Measurements from ENCODE around the gene ZMYND15.

Gene ZMYND15

GRCh38 chr17:4743898-4744297 is 4.3 kb downstream of the ZMYND15 start:
- no peak for DNase-seq

DNA sequence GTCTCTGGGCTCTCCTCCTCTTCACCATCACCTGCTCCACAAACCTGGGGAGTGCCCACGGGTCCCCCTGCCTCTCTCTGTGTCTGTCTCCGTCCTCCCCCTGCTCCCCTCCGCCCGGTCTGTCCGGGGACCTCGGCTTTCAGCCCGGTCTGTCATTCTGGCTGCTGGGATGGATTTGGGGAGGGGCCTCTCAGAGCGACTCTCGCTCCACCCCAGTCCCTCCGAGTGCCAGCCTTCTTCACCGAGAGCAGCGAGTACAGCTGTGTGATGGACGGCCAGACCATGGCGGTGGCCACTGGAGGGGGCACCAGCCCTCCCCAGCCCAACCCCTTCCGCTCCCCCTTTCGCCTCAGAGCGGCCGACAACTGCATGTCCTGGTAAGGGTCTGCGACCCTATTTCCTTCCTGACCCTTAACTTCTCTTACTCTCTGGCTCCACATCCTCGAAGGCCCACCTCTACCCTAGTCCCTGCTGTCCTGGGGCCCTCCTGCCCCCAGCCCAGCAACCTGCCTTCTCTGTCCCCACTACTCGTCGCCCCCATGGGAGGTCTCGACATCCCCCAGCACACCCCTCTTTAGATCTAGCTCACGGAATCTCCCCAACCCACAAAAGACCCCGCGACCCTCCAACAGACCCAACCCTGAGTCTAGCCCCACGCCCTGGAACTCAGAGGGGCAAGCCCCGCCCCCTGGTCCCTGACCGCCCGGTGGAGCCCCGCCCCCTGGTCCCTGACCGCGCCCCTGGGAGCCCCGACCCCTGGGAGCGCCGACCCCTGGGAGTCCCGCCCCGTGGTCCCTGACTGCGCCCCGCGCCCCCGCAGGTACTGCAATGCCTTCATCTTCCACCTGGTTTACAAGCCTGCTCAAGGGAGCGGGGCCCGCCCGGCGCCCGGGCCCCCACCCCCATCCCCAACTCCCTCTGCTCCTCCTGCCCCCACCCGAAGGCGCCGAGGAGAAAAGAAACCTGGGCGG is 5.7 kb downstream of the ZMYND15 start:
- DNase-seq = no peak

DNA sequence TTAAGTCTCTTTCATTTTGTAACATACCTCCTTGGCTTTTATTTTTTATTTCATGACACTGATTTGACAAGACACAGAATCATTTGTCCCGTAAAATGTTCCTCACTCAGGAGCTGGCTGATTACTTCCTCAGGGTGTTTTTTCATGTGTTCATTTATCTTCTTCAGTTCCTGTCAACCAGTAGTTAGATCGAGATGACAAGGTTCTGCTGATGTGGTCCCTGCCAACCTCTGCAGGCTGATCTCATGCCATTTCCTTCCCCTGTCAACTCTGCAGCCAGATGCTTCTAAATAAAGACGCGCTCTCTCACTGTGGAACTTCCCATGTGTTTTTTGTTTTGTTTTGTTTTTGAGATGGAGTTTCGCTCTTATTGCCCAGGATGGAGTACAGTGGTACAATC is 8.2 kb downstream of the ZMYND15 start:
- peak; percentile 31 for DNase-seq

DNA sequence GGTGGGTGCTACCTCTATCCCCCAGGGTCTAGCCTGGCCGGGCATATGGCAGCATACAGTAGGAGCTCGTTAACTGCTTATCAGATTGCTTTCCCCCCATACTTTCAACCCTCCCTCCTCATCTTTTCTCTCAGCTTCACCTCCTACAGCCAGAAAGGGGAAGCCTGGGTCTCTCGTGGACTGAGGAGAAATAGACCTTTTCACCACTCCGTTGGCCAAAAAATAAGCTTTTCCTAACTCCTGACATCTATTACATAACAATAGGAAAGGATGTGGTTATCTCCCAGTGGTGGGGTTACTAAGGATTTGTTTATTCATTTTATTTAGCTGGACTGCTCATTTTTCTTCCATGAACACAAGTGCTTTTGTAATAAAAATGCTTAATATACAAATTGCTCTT is 9.1 kb downstream of the ZMYND15 start:
- no peak for DNase-seq

DNA sequence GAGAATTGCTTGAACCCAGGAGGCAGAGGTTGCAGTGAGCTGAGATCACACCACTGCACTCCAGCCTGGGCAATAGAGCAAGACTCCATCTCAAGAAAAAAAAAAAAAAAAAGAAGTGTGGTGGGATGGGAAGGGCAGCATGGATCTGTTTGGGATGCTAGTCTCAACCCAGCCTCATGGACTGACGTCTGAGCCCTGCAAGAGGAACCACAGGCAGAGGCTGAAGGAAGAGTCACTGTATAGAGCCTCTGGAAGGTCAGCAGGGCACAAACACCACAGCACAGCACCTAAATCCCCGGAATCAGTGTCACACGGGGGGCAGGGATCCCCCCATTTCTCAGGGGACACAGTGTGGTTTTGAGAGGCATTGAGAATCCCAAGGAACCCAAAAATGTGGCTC is 11.0 kb downstream of the ZMYND15 start:
- DNase-seq = no peak

DNA sequence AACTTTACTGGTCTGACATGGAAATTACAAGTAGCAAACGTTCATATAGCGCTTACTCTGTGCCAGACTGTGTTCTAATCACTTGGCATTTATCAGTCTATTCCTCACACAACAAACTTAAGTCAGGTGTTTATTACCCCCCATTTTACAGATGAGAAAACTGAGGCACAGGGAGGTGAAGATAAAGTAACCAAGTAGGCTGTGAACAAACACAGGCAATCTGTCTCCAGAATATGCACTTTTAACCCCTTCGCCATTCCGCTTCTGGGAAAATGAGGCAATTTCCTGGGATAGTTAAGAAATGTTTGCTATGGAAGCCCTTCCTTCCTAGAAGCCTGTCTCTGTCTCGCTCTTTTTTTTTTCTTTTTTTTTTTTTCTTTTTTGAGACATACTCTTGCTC is 12.3 kb downstream of the ZMYND15 start:
- DNase-seq = no peak

DNA sequence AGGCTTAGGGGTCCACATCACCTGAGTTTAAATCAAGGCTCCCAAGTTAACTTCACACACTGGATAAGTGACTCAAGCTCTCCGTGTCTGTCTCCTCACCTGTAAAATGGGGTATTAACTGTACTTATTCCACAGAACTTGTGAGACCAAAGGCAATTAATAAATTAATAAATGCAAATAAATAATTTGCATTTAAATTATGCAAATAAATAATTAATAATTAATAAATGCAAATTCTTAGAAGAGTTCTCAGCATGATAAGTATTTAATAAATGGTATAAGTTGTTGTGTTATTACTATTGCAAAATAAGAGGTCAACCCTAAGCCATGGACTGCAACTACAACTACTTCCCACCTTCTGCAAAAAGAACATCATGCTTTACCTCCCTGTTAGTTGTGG is 13.8 kb downstream of the ZMYND15 start:
- no peak for DNase-seq

DNA sequence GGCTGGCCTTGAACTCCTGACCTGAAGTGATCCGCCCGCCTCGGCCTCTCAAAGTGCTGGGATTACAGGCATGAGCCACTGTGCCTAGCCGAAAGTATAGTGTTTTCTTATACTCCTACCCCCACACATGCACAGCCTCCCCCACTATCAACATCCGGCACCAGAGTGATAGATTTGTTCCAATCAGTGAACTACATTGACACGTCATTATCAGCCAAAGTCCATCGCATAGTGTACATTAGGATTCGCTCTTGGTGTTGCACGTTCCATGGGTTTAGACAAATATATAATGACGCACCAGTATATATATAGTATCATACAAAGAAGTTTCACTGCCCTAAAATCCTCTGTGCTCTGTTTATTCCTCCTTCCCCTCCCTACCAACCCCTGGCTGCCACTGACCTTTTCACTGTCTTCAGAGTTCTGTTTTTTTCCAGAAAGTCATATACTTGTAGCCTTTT is 20.2 kb downstream of the ZMYND15 start:
- DNase-seq = no peak

- no peak for DNase-seq
Observed at GRCh38 chr17:4764595-4764994, 25.0 kb downstream of the ZMYND15 start.

- peak; percentile 36 for DNase-seq
Observed at GRCh38 chr17:4766201-4766600, 26.6 kb downstream of the ZMYND15 start.

GRCh38 chr17:4766723-4767122 is 27.1 kb downstream of the ZMYND15 start:
- DNase-seq = no peak

DNA sequence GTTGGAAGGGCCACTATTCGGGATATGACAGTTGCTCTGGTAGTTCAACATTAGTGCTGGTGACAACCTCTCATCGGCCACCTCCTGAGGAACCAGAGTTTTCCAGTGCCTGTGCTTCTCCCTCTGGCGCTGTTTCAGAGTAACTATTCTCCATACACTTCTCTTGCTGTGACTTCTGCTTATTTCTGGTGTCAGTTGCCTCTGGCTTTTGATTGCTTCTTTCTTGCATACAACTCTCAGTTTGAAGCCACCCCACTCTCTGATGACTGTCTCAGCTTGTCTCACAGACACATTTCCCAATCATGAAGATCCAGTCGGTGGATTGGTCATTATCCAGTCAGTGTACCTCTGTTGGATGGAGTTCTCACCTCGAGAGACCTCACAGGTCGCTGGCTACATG is 28.7 kb downstream of the ZMYND15 start:
- DNase-seq = no peak

GRCh38 chr17:4769628-4770027 is 30.0 kb downstream of the ZMYND15 start:
- no peak for DNase-seq

GRCh38 chr17:4771519-4772234 is 32.0 kb downstream of the ZMYND15 start, which contains the start of gene TM4SF5:
TM4SF5 (plus strand) TSS chr17:4771886; CDS start chr17:4771923, 37 bp downstream.
- peak; percentile 10 for DNase-seq

- no peak for DNase-seq
Observed at GRCh38 chr17:4772235-4772613, 32.6 kb downstream of the ZMYND15 start.

DNA sequence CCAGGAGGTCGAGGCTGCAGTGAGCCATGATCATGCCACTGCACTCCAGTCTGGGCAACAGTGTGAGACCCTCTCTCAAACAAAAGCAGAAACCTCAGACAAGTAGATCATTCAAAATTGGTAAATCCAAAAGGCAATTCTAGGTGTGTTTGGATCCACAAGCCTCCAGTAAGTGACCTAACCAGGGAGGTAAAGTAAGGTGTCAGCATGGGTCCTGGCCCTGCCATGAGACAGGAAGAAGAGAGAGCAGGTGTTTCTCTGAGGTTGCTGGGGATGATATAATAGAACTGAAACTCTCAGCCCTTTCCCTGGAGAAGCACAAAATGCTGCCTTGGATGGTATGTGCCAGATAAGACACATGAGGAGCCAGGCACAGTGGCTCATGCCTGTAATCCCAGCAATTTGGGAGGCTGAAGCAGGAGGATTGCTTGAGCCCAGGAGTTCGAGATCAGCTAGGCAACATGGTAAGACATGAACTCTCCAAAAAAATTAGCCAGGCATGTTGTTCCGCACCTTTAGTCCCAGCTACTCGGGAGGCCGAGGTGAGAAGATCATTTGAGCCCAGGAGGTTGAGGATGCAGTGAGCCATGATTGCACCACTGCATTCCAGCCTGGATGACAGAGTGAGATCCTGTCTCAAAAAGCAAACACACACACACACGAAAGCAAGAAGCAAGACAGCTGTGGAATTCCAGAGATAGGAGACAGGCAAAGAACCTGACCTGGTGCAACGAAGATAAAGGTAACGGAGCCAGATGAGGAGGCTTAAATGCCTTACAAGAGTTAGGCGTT is 38.5 kb downstream of the ZMYND15 start:
- no peak for DNase-seq

DNA sequence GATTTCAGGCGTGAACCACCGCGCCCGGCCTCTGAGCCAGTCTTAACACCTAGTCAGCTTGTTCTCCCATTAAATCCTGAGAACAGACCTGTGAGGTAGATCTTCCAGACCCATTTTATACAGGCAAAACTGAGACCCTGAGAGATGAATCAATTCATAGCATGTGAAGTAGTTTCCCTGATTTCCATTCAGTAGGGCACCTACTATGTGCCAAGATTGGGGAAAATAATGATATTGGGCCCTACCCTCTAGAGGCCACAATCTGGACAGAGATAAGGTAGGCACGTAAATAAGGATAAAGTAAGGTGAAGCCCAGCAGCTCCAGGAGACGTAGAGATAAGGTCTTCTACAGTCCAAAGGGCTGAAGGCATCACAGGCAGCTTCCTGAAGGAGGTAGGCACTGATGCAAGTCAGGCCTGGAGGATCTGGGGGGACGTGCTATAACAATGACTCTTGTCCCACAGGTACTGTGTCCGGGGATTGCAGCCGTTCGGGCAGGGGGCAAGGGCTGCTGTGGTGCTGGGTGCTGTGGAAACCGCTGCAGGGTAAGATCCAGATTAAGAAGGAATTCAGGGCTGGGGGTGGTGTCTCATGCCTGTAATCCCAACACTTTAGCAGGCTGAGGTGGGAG is 40.8 kb downstream of the ZMYND15 start:
- DNase-seq = no peak

DNA sequence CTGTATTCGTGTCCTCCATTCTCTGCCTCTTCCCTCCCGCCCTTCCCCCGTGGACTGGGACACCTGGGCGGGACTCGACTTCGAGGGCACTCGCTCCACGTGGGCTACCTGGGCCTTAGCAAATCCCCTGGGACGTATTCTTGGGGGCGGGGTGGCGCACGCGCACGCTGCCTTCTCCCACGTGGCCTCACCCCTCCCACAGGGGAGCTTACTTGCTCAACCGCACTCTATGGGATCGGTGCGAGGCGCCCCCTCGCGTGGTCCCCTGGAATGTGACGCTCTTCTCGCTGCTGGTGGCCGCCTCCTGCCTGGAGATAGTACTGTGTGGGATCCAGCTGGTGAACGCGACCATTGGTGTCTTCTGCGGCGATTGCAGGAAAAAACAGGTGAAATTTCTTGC is 43.0 kb downstream of the ZMYND15 start:
- DNase-seq = no peak

DNA sequence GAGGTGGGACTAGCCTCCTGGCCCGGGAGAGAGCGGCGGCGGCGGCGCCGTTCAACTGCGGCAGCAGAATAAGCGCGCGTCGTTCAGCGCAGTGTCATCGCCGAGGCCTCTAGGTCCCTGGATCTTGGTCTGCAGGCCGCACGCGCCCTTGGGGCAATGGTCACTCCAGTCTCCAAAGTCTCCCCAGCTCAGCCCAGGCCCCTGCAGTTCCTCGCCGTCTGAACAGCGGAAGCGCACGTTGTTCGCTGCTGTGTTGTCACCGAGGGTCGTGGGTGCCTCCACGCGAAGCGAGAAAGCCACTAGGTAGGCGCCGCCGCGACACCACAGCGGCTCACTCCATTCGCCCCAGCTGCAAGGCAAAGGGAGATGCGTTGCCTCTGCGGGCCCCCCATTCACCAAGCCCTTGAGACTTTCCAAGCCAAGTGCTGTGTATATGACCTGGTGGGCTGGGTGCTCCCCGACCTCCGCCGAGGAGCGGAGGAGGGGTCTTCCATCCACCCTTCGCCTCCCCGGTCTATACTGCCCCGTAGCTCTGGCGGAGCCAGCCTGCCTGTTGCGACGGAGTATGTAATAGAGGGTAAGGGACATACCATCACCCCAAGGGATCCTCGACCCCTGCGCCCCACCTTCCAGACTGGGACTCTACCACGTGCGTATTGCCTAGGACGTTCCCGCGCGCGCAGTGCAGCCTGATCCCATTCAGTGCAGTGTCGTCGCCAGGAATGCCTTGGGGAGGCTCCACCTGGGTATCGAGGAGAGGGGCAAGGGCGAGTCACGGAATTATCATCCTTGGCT is 45.9 kb downstream of the ZMYND15 start:
- no peak for DNase-seq

DNA sequence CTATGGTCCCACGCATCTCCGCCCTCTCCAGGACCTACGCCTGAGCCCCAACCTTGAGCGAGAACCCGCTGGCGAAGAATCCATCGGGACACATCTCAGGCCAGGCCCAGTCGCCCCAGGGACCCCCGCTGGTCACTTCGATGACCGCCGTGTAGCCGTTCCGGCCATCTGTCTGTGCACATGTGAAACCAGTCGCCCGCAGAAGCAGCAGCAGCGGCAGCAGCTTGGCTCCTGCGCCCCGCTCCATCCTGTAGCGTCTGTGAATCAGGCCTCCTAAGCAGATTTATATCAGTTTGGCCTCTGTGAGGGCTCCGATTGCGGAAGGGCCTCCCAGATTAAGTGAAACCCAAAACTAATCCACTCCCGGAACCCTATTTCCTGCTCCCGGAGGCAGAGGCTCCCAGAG is 46.5 kb downstream of the ZMYND15 start, which contains the start of gene VMO1:
TSS of gene VMO1 (minus strand) at position 259 of the 406 bp plus-strand sequence. CDS start at position 247, 12 bp downstream.
- no peak for DNase-seq

DNA sequence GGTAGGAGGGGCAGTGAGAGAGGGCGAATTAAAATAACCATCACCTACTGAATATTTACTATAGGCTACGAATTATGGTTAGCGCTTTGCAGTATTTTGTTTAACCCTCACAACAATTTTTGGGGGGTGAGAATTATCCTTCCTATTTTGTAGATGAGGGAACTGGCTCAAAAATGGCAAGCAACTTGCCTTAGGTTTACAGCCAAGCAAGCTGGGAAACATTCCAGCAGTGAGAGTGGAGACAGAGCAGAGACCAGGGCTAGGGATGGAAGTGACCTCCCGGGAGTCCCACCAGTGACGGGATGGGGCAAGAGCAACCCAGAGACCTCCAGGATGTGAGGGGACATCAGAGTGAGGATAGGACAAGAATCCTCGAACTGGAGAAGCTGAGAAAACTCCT is 46.9 kb downstream of the ZMYND15 start:
- DNase-seq = no peak

Data from hematopoietic multipotent progenitor cell treated with erythropoietin and hydrocortisone succinate and interleukin-3 and kit ligand, for 6 days (in vitro differentiated cells).